ENCODE measurements around the gene ADORA2A.

The ADORA2A gene

GRCh38 chr22:24427500-24428164 is at the start of gene ADORA2A:
Gene ADORA2A, plus strand, starts transcription at chr22:24427599. Its CDS starts 5,806 bp downstream, at chr22:24433405.
- no peak within 1 kb of the TSS for H3K4me3 ChIP-seq (ENCODE audit: low read depth, low read length)

GRCh38 chr22:24379536-24379935 is 47.9 kb upstream of the ADORA2A start:
- no peak overlapping the region for H3K4me3 ChIP-seq (ENCODE audit: low read depth, low read length)

- no peak overlapping the region for H3K4me3 ChIP-seq (ENCODE audit: low read depth, low read length)
Observed at GRCh38 chr22:24380220-24380904, 47.0 kb upstream of the ADORA2A start.

- no peak overlapping the region for H3K4me3 ChIP-seq (ENCODE audit: low read depth, low read length)
Observed at GRCh38 chr22:24380905-24381230, 46.5 kb upstream of the ADORA2A start.

GRCh38 chr22:24383061-24383460 is 44.3 kb upstream of the ADORA2A start:
- H3K4me3 ChIP-seq (ENCODE audit: low read depth, low read length) = no peak overlapping the region

GRCh38 chr22:24384131-24384530 is 43.3 kb upstream of the ADORA2A start:
- no peak overlapping the region for H3K4me3 ChIP-seq (ENCODE audit: low read depth, low read length)

GRCh38 chr22:24386937-24387471 is 40.4 kb upstream of the ADORA2A start:
- H3K4me3 ChIP-seq (ENCODE audit: low read depth, low read length) = no peak overlapping the region

GRCh38 chr22:24389680-24390079 is 37.7 kb upstream of the ADORA2A start:
- H3K4me3 ChIP-seq (ENCODE audit: low read depth, low read length) = no peak overlapping the region

- H3K4me3 ChIP-seq (ENCODE audit: low read depth, low read length) = no peak overlapping the region
Observed at GRCh38 chr22:24390156-24390555, 37.2 kb upstream of the ADORA2A start.

GRCh38 chr22:24390576-24390975 is 36.8 kb upstream of the ADORA2A start:
- H3K4me3 ChIP-seq (ENCODE audit: low read depth, low read length) = no peak overlapping the region

- H3K4me3 ChIP-seq (ENCODE audit: low read depth, low read length) = no peak overlapping the region
Observed at GRCh38 chr22:24391836-24392217, 35.6 kb upstream of the ADORA2A start.

- H3K4me3 ChIP-seq (ENCODE audit: low read depth, low read length) = no peak overlapping the region
Observed at GRCh38 chr22:24392218-24392931, 35.0 kb upstream of the ADORA2A start.

GRCh38 chr22:24393012-24393559 is 34.3 kb upstream of the ADORA2A start:
- H3K4me3 ChIP-seq (ENCODE audit: low read depth, low read length) = no peak overlapping the region

GRCh38 chr22:24393848-24394247 is 33.6 kb upstream of the ADORA2A start:
- H3K4me3 ChIP-seq (ENCODE audit: low read depth, low read length) = no peak overlapping the region

- H3K4me3 ChIP-seq (ENCODE audit: low read depth, low read length) = no peak overlapping the region
Observed at GRCh38 chr22:24394254-24394653, 33.1 kb upstream of the ADORA2A start.

- H3K4me3 ChIP-seq (ENCODE audit: low read depth, low read length) = no peak overlapping the region
Observed at GRCh38 chr22:24398409-24398808, 29.0 kb upstream of the ADORA2A start.

- H3K4me3 ChIP-seq (ENCODE audit: low read depth, low read length) = no peak overlapping the region
Observed at GRCh38 chr22:24400034-24400725, 27.2 kb upstream of the ADORA2A start.

- no peak overlapping the region for H3K4me3 ChIP-seq (ENCODE audit: low read depth, low read length)
Observed at GRCh38 chr22:24400726-24401596, 26.4 kb upstream of the ADORA2A start.

GRCh38 chr22:24401931-24402367 is 25.4 kb upstream of the ADORA2A start:
- H3K4me3 ChIP-seq (ENCODE audit: low read depth, low read length) = no peak overlapping the region
